GM12878 (cell line): ENCODE data around the gene P2RX7. TPM values are rescaled to one million over a fixed set of nuclear protein-coding genes. Genes with fewer than 3 reads are reported as not detected.

Experiments used
- ATAC-seq: fragments of 200-7000 bp; cut with Tn5 transposase; 3 replicates; pipeline ENCODE4 v1.9.1; 2020; ENCODE audit warnings: mild to moderate bottlenecking, moderate library complexity
- BruUV-seq: library from RNA; stranded (reverse); fragments of 400-500 nt; replicated peaks from 2 replicates; lab custom pipeline; 2021; lab: Mats Ljungman, UMichigan
- CTCF ChIA-PET: fragments of 300-600 bp; sonication (Branson Sonifier 250); formaldehyde crosslinking; extraction: SDS; loops from one replicate; lab custom pipeline; 2021; ENCODE audit warnings: inconsistent platforms; lab: Yijun Ruan, JAX
- POLR2A ChIA-PET: fragments of 350-600 bp; formaldehyde crosslinking; extraction: SDS; loops from one replicate; lab custom pipeline; 2021; ENCODE audit warnings: inconsistent platforms; lab: Charles Lee
- RAD21 ChIA-PET: fragments of 300-600 bp; sonication (Branson Sonifier 250); formaldehyde crosslinking; loops from one replicate; lab custom pipeline; 2023; ENCODE audit warnings: antibody characterized with exemption; ENCODE audit not compliant: unreplicated experiment; lab: Charles Lee
- SMC1A ChIA-PET: fragments of 300-600 bp; sonication (Branson Sonifier 250); formaldehyde crosslinking; loops from one replicate; lab custom pipeline; 2023; ENCODE audit not compliant: unreplicated experiment, uncharacterized antibody; lab: Charles Lee
- DNase-seq: peaks from one replicate; pipeline ENCODE4 v3.0.0-alpha.2; 2011; ENCODE audit warnings: low read depth, low spot score
- FAIRE-seq: peaks from 3 replicates; lab custom pipeline; 2011; peaks lifted over from hg19 to GRCh38; lab: Jason Lieb, UNC
- H2AFZ ChIP-seq: 2 replicates; pipeline ENCODE4 v1.6.0; 2011; ENCODE audit warnings: low read depth, low read length, control low read depth; ENCODE audit not compliant: control insufficient read depth
- H3K27ac ChIP-seq: 2 replicates; pipeline ENCODE4 v1.5.1; 2011; ENCODE audit warnings: control low read depth; ENCODE audit not compliant: control insufficient read depth, insufficient read depth
- H3K27me3 ChIP-seq, 2 experiments: replicated peaks in 1 of 2; 2 replicates each; pipeline versions ENCODE4 v1.6.0 to v1.6.1; 2011; ENCODE audit warnings: low read length in 1 of 2; ENCODE audit not compliant: control insufficient read depth in 2 of 2, insufficient read depth in 2 of 2
- H3K36me3 ChIP-seq, 2 experiments: 2 replicates each; pipeline ENCODE4 v1.5.1; 2011; ENCODE audit warnings: low read length in 1 of 2; ENCODE audit not compliant: control insufficient read depth in 2 of 2, insufficient read depth in 2 of 2
- H3K4me1 ChIP-seq: 2 replicates; pipeline ENCODE4 v1.6.1; 2011; ENCODE audit warnings: mild to moderate bottlenecking, low read length, moderate library complexity, mixed read lengths; ENCODE audit not compliant: control insufficient read depth, insufficient read depth
- H3K4me2 ChIP-seq: 2 replicates; pipeline ENCODE4 v1.6.0; 2011; ENCODE audit warnings: control low read depth; ENCODE audit not compliant: control insufficient read depth, insufficient read depth
- H3K4me3 ChIP-seq: fragments of 200-600 bp; sonication (generic); 2 replicates; pipeline ENCODE4 v1.5.1; 2016
- H3K79me2 ChIP-seq: 2 replicates; pipeline ENCODE4 v1.6.0; 2011; ENCODE audit warnings: low read length; ENCODE audit not compliant: control insufficient read depth, insufficient read depth
- H3K9ac ChIP-seq: 2 replicates; pipeline ENCODE4 v1.8.0; 2011; ENCODE audit warnings: low read length, control low read depth, mixed read lengths; ENCODE audit not compliant: control insufficient read depth, insufficient read depth
- H3K9me3 ChIP-seq: replicated peaks from 3 replicates; pipeline ENCODE4 v1.5.1; 2011; ENCODE audit warnings: mild to moderate bottlenecking, low read length; ENCODE audit not compliant: control insufficient read depth, insufficient read depth
- H4K20me1 ChIP-seq: 2 replicates; pipeline ENCODE4 v1.6.0; 2011; ENCODE audit not compliant: control insufficient read depth, insufficient read depth
- GABPA ChIP-seq: IDR thresholded peaks from 2 replicates; pipeline ENCODE4 v1.6.1; 2014; ENCODE audit warnings: antibody characterized with exemption, low read depth, mild to moderate bottlenecking, inconsistent platforms
- LARP7 ChIP-seq: fragments of 450-650 bp; IDR thresholded peaks from 2 replicates; pipeline ENCODE4 v1.6.1; 2017; ENCODE audit warnings: mild to moderate bottlenecking
- MEF2A ChIP-seq: IDR thresholded peaks from 2 replicates; pipeline ENCODE4 v1.6.1; 2011; ENCODE audit warnings: low read depth, mild to moderate bottlenecking, low read length, moderate library complexity; ENCODE audit not compliant: insufficient read depth
- MYB ChIP-seq: fragments of 150-350 bp; IDR thresholded peaks from 2 replicates; pipeline ENCODE4 v1.6.1; 2014; ENCODE audit warnings: mild to moderate bottlenecking, low read depth, low read length, borderline replicate concordance
- NFYB ChIP-seq: IDR thresholded peaks from 2 replicates; pipeline ENCODE4 v1.6.1; 2011; ENCODE audit warnings: low read depth, mild to moderate bottlenecking, low read length, improper control_type of control experiment, moderate library complexity; ENCODE audit not compliant: insufficient read depth
- PAX8 ChIP-seq: fragments of 450-650 bp; IDR thresholded peaks from 2 replicates; pipeline ENCODE4 v1.6.1; 2017; ENCODE audit warnings: mild to moderate bottlenecking, moderate library complexity
- RAD51 ChIP-seq: fragments of 450-650 bp; IDR thresholded peaks from 2 replicates; pipeline ENCODE4 v1.6.1; 2016; ENCODE audit warnings: moderate library complexity, mild to moderate bottlenecking, inconsistent platforms
- RB1 ChIP-seq: fragments of 450-650 bp; formaldehyde crosslinking; IDR thresholded peaks from 2 replicates; pipeline ENCODE4 v1.6.1; 2017; ENCODE audit warnings: mild to moderate bottlenecking, borderline replicate concordance
- SIX5 ChIP-seq: IDR thresholded peaks from 2 replicates; pipeline ENCODE4 v1.6.1; 2011; ENCODE audit warnings: mild to moderate bottlenecking, low read depth, low read length, moderate library complexity; ENCODE audit not compliant: severe bottlenecking
- SMAD5 ChIP-seq: IDR thresholded peaks from 2 replicates; pipeline ENCODE4 v1.6.1; 2016; ENCODE audit warnings: antibody characterized with exemption, low read depth
- SRF ChIP-seq, 2 experiments: IDR thresholded peaks; 2 replicates each; pipeline ENCODE4 v1.6.1; 2011; ENCODE audit warnings: low read depth in 2 of 2, low read length in 2 of 2, mild to moderate bottlenecking in 1 of 2, moderate library complexity in 1 of 2
- WRNIP1 ChIP-seq: IDR thresholded peaks from 2 replicates; pipeline ENCODE4 v1.6.1; 2011; ENCODE audit warnings: low read depth, low read length, improper control_type of control experiment, borderline replicate concordance
- WGBS: methylation state at CpG from one replicate; pipeline ENCODE4 v1.1.6; 2016; ENCODE audit warnings: low lambda C conversion rate; ENCODE audit not compliant: insufficient replicate concordance, insufficient coverage; ENCODE audit errors: missing lambda C conversion rate; 5-methylcytosine and 5-hydroxymethylcytosine counted together
- in situ Hi-C: fragments of 300-500 bp; cut with MboI; formaldehyde crosslinking; loops from 9 replicates; pipeline ENCODE4 v1.14.3; 2018; ENCODE audit warnings: mixed read lengths
- intact Hi-C: fragments of 100-400 bp; cut with micrococcal nuclease; formaldehyde crosslinking; loops from one replicate; pipeline ENCODE4 v1.14.2; 2022; ENCODE audit not compliant: unreplicated experiment
- polyA plus RNA-seq, 11 experiments: library from polyadenylated mRNA; depleted of rRNA in 4 of 11; unstranded in 6 of 11; stranded (reverse) in 5 of 11; fragments of >200 nt; fragmentation: Nextera tagmentation in 4 of 11; fragmentation: Illumina TruSeq in 1 of 11; extraction: Ambion mirVana in 4 of 11; extraction: Trizol in 1 of 11; gene quantifications; 1 replicate in 1 of 11; 2 replicates in 10 of 11; pipeline versions ENCODE4 v1.2.1 to v1.2.3, GENCODE V29; 2011 to 2016; ENCODE audit warnings: inconsistent platforms in 2 of 11, missing spikeins in 2 of 11, low read depth in 1 of 11
- total RNA-seq, 4 experiments: library from RNA; depleted of rRNA in 3 of 4; stranded (reverse); fragments of >200 nt in 3 of 4; fragmentation: Illumina TruSeq in 1 of 4; extraction: Trizol in 1 of 4; gene quantifications; 2 replicates each; pipeline versions ENCODE4 v1.2.1 to v1.2.3, GENCODE V29; 2013 to 2021
- TF ChIP-seq, protein P1 (sequence below): IDR thresholded peaks from 2 replicates; pipeline ENCODE4 v1.6.1; 2012; ENCODE audit warnings: low read length, inconsistent platforms
- TF ChIP-seq, protein P2 (sequence below), 3 experiments: IDR thresholded peaks in 2 of 3; conservative IDR thresholded peaks in 1 of 3; 2 replicates each; pipeline ENCODE4 v1.5.1; 2011; ENCODE audit warnings: low read depth in 3 of 3, low read length in 3 of 3, mild to moderate bottlenecking in 3 of 3, control low read depth in 2 of 3, moderate library complexity in 2 of 3, inconsistent platforms in 1 of 3, mixed read lengths in 1 of 3; ENCODE audit not compliant: control insufficient read depth in 2 of 3, insufficient read depth in 1 of 3; ENCODE audit errors: extremely low read depth in 1 of 3

Gene P2RX7
- total and polyA plus RNA-seq, 10 of the 15 experiments (the other 5 are each of a cell fraction or from before 2014, with no cell fraction given), result 0.74 to 2.6 (median 1.5) TPM

DNA sequence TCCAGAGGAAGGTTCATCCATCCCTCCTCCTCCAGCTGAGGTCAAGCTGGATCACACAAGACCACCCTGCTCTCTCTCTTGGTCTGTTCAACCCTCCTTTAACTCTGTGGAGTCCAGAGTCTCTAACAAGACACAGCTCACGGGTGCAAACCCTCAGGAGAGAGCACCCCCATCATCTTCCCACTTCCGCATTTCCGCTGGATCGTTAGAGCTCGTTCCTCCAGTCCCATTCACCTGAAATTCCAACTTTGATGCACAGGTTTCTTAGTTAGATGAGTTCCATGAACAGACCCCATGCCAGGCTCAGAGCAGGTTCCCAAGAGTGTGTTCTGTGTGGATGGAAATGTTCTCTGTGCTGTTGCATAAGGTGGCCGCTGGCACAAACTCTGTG lies 44.5 kb upstream of the P2RX7 start (continued):
- TF ChIP-seq MYB, result no peak
- no peak for TF ChIP-seq GABPA
- TF ChIP-seq NFYB, result no peak
- no peak for TF ChIP-seq MEF2A
- TF ChIP-seq, protein P1, sequence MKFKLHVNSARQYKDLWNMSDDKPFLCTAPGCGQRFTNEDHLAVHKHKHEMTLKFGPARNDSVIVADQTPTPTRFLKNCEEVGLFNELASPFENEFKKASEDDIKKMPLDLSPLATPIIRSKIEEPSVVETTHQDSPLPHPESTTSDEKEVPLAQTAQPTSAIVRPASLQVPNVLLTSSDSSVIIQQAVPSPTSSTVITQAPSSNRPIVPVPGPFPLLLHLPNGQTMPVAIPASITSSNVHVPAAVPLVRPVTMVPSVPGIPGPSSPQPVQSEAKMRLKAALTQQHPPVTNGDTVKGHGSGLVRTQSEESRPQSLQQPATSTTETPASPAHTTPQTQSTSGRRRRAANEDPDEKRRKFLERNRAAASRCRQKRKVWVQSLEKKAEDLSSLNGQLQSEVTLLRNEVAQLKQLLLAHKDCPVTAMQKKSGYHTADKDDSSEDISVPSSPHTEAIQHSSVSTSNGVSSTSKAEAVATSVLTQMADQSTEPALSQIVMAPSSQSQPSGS, result no peak
- TF ChIP-seq SRF (IDR thresholded peaks at IDR 0.05; ENCODE audit: low read depth in 2 of 2, low read length in 2 of 2), result no peak
- no peak for TF ChIP-seq RAD51
- no peak for TF ChIP-seq SIX5
- no peak for TF ChIP-seq PAX8
- no peak for TF ChIP-seq WRNIP1
- no peak for TF ChIP-seq SMAD5
- no peak for TF ChIP-seq LARP7

DNA sequence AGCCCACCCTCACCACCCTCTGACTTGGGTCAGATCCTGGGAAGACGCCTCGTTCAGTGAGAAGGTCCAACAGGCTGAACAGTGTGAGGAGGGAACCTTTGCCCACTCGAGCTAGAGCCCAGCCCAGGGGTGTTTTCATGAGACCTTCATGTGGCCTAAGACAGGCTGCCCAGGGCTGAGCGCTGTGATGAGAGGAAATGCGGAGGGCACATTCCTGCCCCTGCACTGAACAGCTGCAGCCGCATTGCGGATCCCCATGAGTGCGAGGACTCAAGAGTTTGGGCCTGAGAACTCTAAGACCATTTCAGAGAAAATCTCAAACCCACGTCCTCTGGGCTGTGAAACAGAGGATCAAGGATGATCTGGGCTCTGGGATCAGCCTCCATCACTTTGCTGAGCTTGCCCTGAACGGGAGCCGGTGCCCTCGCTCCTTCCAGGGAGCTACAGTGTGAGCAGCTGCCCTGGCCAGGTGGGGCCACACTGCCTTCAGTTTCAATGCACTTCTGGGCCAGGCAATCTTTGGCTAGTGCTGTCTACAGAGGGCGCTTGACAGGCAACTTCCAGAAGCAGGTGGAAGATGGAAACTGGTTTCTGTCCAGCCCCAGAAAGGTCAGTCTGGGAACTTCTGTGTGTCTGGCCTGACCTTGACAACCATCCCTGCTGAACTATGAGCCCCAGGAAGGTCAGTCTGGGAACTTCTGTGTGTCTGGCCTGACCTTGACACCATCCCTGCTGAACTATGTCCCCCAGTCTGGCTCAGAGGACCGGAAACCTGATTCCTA lies 43.5 kb upstream of the P2RX7 start:
- FAIRE-seq (no peak), ATAC-seq (peak; percentile 50), DNase-seq (no peak)
- TF ChIP-seq RB1, result no peak
- TF ChIP-seq, protein P2, sequence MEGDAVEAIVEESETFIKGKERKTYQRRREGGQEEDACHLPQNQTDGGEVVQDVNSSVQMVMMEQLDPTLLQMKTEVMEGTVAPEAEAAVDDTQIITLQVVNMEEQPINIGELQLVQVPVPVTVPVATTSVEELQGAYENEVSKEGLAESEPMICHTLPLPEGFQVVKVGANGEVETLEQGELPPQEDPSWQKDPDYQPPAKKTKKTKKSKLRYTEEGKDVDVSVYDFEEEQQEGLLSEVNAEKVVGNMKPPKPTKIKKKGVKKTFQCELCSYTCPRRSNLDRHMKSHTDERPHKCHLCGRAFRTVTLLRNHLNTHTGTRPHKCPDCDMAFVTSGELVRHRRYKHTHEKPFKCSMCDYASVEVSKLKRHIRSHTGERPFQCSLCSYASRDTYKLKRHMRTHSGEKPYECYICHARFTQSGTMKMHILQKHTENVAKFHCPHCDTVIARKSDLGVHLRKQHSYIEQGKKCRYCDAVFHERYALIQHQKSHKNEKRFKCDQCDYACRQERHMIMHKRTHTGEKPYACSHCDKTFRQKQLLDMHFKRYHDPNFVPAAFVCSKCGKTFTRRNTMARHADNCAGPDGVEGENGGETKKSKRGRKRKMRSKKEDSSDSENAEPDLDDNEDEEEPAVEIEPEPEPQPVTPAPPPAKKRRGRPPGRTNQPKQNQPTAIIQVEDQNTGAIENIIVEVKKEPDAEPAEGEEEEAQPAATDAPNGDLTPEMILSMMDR (IDR thresholded peaks at IDR 0.05 in 2 of 3, conservative IDR thresholded peaks at IDR 0.05 in 1 of 3; ENCODE audit: control insufficient read depth in 2 of 3, extremely low read depth in 1 of 3, insufficient read depth in 1 of 3, low read depth in 3 of 3, low read length in 3 of 3), result 0 out of 6 replicates have a peak, but pooled peaks of 1 of the 3 experiments have one; percentile 4
- no peak overlapping the region for H3K4me2 ChIP-seq
- ChIA-PET SMC1A (interaction anchor here (1.6 kb wide), 1 partner anchor 11 kb away, joined by 3 read pairs; no protein-coding TSS in a partner anchor), POLR2A (interaction anchor here (0.5 kb wide), 2 partner anchors 184 to 1425 kb away, joined by 3 to 4 read pairs; no protein-coding TSS in a partner anchor), RAD21 (no interaction called here), CTCF (interaction anchor here (0.5 to 0.6 kb wide), 2 partner anchors 28 to 104 kb away, joined by 3 to 4 read pairs; no protein-coding TSS in a partner anchor)
- H2AFZ ChIP-seq, result no peak overlapping the region
- no peaks in the 10 kb centered on the region for H4K20me1 ChIP-seq
- H3K27me3 ChIP-seq, result no peaks in the 10 kb centered on the region
- in situ Hi-C loops, result no loop called here
- no peaks in the 10 kb centered on the region; the same call in 2 of the 3 replicates for H3K9me3 ChIP-seq
- BruUV-seq, result no TSS peak
- intact Hi-C loops, result no loop called here
- no peaks in the 10 kb centered on the region for H3K79me2 ChIP-seq
- H3K27ac ChIP-seq, result no peak overlapping the region
- 82% methylated on average over 14 of the region's 14 CpGs for WGBS
- no peak overlapping the region for H3K4me3 ChIP-seq
- H3K36me3 ChIP-seq, result no peaks in the 10 kb centered on the region
- H3K4me1 ChIP-seq, result peaks cover 9% of the 10 kb centered on the region
- no peak overlapping the region for H3K9ac ChIP-seq
